Thyroid gland (tissue), 4 donors: Measurements from ENCODE around the gene AMMECR1. TPM values are rescaled to one million over a fixed set of nuclear protein-coding genes. Genes with fewer than 3 reads are reported as not detected.
"Not testable (repeated sequence)": the region's sequence is repeated elsewhere in the genome, so short reads cannot be mapped to it uniquely, and the experiment has no call there.

Experiments
- DNase-seq, 2 donors: peaks; one replicate each; pipeline ENCODE4 v3.0.0-alpha.2; 2019
- H3K27ac ChIP-seq, 3 donors: fragments of 200-600 bp; sonication (generic); 1 replicate in 2 of 3; 2 replicates in 1 of 3; pipeline ENCODE4 v1.5.1; 2016 to 2019; ENCODE audit warnings: mild to moderate bottlenecking in 1 of 3, moderate library complexity in 1 of 3
- H3K27me3 ChIP-seq: fragments of 200-600 bp; sonication (generic); one replicate; pipeline ENCODE4 v1.5.1; 2019
- H3K36me3 ChIP-seq, 2 donors: fragments of 200-600 bp; sonication (generic); one replicate each; pipeline ENCODE4 v1.5.1; 2016 to 2019
- H3K4me1 ChIP-seq, 2 donors: fragments of 200-600 bp; sonication (generic); one replicate each; pipeline ENCODE4 v1.5.1; 2017 to 2019
- H3K4me3 ChIP-seq, 3 donors: fragments of 200-600 bp; sonication (generic); replicated peaks in 1 of 3; 1 replicate in 2 of 3; 2 replicates in 1 of 3; pipeline ENCODE4 v1.5.1; 2016; ENCODE audit warnings: mild to moderate bottlenecking in 1 of 3
- H3K9me3 ChIP-seq: fragments of 200-600 bp; sonication (generic); one replicate; pipeline ENCODE4 v1.5.1; 2017
- POLR2A ChIP-seq, 2 donors: fragments of 450-650 bp; IDR thresholded peaks; one replicate each; pipeline ENCODE4 v1.6.1; 2017; ENCODE audit warnings: antibody characterized with exemption in 2 of 2, mild to moderate bottlenecking in 2 of 2, moderate library complexity in 1 of 2
- WGBS, 2 donors: methylation state at CpG; one replicate each; pipeline ENCODE4 v1.1.5; 2017; 5-methylcytosine and 5-hydroxymethylcytosine counted together
- intact Hi-C: fragments of 100-400 bp; cut with DNase I; formaldehyde crosslinking; loops from one replicate; pipeline ENCODE4 v1.15.1; 2023
- total RNA-seq, 4 donors: library from RNA; depleted of rRNA; stranded (reverse); fragments of >200 nt; gene quantifications; one replicate each; pipeline ENCODE4 v1.2.3, GENCODE V29; 2016
- TF ChIP-seq, protein P1 (sequence below), 6 experiments: fragments of 200-600 bp in 3 of 6; fragments of 450-650 bp in 3 of 6; sonication (generic) in 3 of 6; IDR thresholded peaks; one replicate each; pipeline ENCODE4 v1.5.1; 2016 to 2019; ENCODE audit warnings: antibody characterized with exemption in 6 of 6, mild to moderate bottlenecking in 2 of 6, inconsistent platforms in 1 of 6, moderate library complexity in 1 of 6

AMMECR1 gene
- total RNA-seq, 4 donors from 2014 or later, result 6.2 to 38.0 (median 11.0) TPM

DNA sequence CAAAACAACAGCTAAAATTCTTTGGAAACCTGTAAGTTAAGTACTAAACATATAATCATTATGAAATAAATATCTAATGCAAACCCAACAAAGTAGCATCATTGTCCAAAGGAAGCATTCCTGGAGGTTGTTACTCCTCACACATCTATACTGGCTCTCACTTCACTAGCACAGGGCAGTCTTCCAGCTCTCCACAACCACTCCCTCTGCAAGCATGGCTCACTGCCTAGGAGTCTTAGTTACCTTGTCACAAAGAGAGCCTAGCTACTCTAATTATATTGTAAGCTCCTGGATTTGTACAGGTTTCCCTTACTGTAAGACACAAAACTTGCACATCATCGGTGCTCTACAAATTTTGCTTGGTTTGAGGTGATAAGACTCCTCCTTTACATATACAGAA, 76.1 kb downstream of the AMMECR1 start:
- no peaks in the 10 kb centered on the region for H3K27me3 ChIP-seq
- no peak overlapping the region for H3K4me3 ChIP-seq
- no peak overlapping the region for H3K27ac ChIP-seq
- DNase-seq, result peak; percentile 40 to 51
- no peak for TF ChIP-seq POLR2A (IDR thresholded peaks at IDR 0.05)
- TF ChIP-seq, protein P1, sequence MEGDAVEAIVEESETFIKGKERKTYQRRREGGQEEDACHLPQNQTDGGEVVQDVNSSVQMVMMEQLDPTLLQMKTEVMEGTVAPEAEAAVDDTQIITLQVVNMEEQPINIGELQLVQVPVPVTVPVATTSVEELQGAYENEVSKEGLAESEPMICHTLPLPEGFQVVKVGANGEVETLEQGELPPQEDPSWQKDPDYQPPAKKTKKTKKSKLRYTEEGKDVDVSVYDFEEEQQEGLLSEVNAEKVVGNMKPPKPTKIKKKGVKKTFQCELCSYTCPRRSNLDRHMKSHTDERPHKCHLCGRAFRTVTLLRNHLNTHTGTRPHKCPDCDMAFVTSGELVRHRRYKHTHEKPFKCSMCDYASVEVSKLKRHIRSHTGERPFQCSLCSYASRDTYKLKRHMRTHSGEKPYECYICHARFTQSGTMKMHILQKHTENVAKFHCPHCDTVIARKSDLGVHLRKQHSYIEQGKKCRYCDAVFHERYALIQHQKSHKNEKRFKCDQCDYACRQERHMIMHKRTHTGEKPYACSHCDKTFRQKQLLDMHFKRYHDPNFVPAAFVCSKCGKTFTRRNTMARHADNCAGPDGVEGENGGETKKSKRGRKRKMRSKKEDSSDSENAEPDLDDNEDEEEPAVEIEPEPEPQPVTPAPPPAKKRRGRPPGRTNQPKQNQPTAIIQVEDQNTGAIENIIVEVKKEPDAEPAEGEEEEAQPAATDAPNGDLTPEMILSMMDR (IDR thresholded peaks at IDR 0.05), result no peak
- no peaks in the 10 kb centered on the region for H3K4me1 ChIP-seq
- H3K9me3 ChIP-seq, result no peaks in the 10 kb centered on the region
- WGBS, 2 donors, result 86 to 100% methylated on average over 1 of the region's 1 CpG
- intact Hi-C loops, result no loop called here
- H3K36me3 ChIP-seq, result no peaks in the 10 kb centered on the region

DNA sequence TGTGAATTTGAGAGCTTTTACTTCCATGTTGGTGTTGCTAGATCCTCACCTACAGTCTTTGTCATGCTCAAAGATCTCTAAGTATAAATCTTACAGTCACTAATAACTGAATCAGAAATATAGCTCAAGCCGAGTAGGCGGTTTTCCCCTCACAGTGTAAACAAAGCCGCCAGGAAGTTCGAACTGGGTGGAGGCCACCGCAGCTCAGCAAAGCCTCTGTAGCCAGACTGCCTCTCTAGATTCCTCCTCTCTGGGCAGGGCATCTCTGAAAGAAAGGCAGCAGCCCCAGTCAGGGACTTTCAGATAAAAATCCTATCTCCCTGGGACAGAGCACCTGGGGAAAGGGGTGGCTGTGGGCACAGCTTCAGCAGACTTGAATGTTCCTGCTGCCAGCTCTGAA, 79.6 kb downstream of the AMMECR1 start:
- DNase-seq, H3K4me3 ChIP-seq, H3K36me3 ChIP-seq, H3K27ac ChIP-seq, H3K27me3 ChIP-seq, H3K4me1 ChIP-seq, H3K9me3 ChIP-seq, intact Hi-C loops: not testable (repeated sequence)
- WGBS, 2 donors, result 60 to 77% methylated on average over 5 of the region's 5 CpGs

DNA sequence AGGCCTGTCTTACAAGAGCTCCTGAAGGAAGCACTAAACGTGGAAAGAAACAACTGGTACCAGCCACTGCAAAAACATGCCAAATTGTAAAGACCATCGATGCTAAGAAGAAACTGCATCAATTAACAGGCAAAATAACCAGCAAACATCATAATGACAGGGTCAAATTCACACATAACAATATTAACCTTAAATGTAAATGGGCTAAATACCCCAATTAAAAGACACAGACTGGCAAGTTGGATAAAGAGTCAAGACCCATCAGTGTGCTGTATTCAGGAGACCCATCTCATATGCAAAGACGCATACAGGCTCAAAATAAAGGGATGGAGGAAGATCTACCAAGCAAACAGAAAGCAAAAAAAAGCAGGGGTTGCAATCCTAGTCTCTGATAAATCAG, 86.4 kb downstream of the AMMECR1 start:
- 92 to 97% methylated on average over 3 of the region's 3 CpGs for WGBS, 2 donors
- intact Hi-C loops, H3K27ac ChIP-seq, H3K4me3 ChIP-seq, DNase-seq, H3K27me3 ChIP-seq, H3K36me3 ChIP-seq, H3K9me3 ChIP-seq, H3K4me1 ChIP-seq: not testable (repeated sequence)

DNA sequence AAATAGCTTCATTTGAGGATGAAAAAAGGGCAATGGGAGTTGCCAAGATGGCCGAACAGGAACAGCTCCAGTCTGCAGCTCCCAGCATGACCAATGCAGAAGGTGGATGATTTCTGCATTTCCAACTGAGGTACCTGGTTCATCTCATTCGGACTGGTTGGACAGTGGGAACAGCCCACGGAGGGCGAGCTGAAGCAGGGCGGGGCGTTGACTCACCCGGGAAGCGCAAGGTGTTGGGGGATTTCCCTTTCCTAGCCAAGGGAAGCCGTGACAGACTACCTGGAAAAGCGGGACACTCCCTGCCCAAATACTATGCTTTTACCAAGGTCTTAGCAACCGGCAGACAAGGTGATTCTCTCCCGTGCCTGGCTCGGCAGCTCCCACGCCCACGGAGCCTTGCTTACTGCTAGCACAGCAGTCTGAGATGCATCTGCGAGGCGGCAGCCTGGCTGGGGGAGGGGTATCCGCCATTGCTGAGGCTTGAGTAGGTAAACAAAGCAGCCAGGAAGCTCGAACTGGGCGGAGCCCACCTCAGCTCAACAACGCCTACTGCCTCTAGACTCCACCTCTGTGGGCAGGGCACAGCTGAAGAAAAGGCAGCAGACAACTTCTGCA, 88.3 kb downstream of the AMMECR1 start:
- DNase-seq, result peak; percentile 5 to 15
- intact Hi-C loops, H3K36me3 ChIP-seq, H3K9me3 ChIP-seq, H3K4me3 ChIP-seq, H3K4me1 ChIP-seq, H3K27ac ChIP-seq, H3K27me3 ChIP-seq: not testable (repeated sequence)
- WGBS, 2 donors, result 83 to 85% methylated on average over 2 to 21 of the region's 21 CpGs

DNA sequence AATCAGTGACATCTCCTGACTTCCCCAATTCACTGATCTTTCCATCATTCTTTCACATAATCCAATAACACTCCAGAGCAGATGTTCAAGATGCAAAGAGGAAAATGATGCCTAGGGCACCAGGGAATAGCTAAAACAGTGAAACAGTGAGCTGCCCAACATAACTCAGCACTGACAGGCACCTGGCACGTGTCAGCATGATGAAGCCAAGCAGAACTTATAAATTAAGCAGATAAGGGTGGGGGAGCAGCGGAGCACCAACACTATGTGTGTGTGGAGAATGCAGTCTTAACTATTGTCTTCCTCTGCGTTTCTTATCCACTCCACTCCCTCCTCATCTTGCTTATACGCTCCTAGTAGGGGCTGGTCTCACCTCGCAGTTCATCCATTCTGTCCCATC, 89.4 kb downstream of the AMMECR1 start:
- H3K9me3 ChIP-seq, result no peaks in the 10 kb centered on the region
- no peak for DNase-seq
- WGBS, 2 donors, result 86 to 89% methylated on average over 5 of the region's 5 CpGs
- no peaks in the 10 kb centered on the region for H3K27me3 ChIP-seq
- no peak overlapping the region for H3K4me3 ChIP-seq
- H3K36me3 ChIP-seq, result no peaks in the 10 kb centered on the region
- TF ChIP-seq POLR2A (IDR thresholded peaks at IDR 0.05), result no peak
- TF ChIP-seq, protein P1 (IDR thresholded peaks at IDR 0.05), result no peak
- intact Hi-C loops, result no loop called here
- H3K27ac ChIP-seq, result no peak overlapping the region
- H3K4me1 ChIP-seq, result no peaks in the 10 kb centered on the region

DNA sequence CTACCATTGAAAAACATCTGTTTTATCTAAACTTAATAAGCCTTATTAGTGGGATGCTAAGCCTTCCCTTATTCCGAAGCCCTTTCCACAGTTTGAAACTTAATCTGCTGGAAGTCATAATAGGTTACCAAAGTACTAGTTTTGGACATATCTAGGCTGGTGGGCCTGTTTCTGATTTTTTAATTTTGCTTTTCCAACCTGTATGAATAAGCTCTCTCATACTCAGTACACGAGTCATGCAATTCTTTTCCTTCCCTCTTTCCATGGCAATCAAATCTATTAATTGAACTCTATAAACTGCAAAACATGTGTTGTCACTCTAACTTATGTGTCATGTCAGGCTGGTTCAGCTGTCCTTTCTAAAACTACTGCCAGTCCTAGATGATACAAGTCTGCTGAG, 91.0 kb downstream of the AMMECR1 start:
- Histone ChIP-seq H3K27me3 (no peaks in the 10 kb centered on the region), H3K9me3 (no peaks in the 10 kb centered on the region), H3K4me1 (no peaks in the 10 kb centered on the region), H3K36me3 (no peaks in the 10 kb centered on the region), H3K4me3 (no peak overlapping the region), H3K27ac (no peak overlapping the region)
- no peak for DNase-seq
- WGBS, 2 donors, result 93 to 97% methylated on average over 2 of the region's 2 CpGs
- no peak for TF ChIP-seq POLR2A (IDR thresholded peaks at IDR 0.05)
- TF ChIP-seq, protein P1 (IDR thresholded peaks at IDR 0.05), result no peak
- intact Hi-C loops, result no loop called here
